Measurements from ENCODE around the gene ADGRF5.

The ADGRF5 gene

GRCh38 chr6:46947497-46947896 is 25.8 kb upstream of the ADGRF5 start:
- DNase-seq (ENCODE audit: low spot score): no peak
- no peak for TF ChIP-seq CTCF (IDR thresholded peaks at IDR 0.05; ENCODE audit: extremely low read depth, missing control alignments)

- DNase-seq (ENCODE audit: low spot score): no peak
- no peak for TF ChIP-seq CTCF (IDR thresholded peaks at IDR 0.05; ENCODE audit: extremely low read depth, missing control alignments)
These were observed 18.9 kb upstream of the ADGRF5 start for GRCh38 chr6:46940433-46941226.

- no peak for TF ChIP-seq CTCF (IDR thresholded peaks at IDR 0.05; ENCODE audit: extremely low read depth, missing control alignments)
- no peak for DNase-seq (ENCODE audit: low spot score)
These were observed 15.9 kb upstream of the ADGRF5 start for GRCh38 chr6:46937642-46938041.

- TF ChIP-seq CTCF (IDR thresholded peaks at IDR 0.05; ENCODE audit: extremely low read depth, missing control alignments): no peak
- DNase-seq (ENCODE audit: low spot score): no peak
These were observed 13.9 kb upstream of the ADGRF5 start for GRCh38 chr6:46935687-46936086.

- DNase-seq (ENCODE audit: low spot score): no peak
These were observed 12.0 kb upstream of the ADGRF5 start for GRCh38 chr6:46933751-46934150.

GRCh38 chr6:46932526-46933319 is 11.0 kb upstream of the ADGRF5 start:
- DNase-seq (ENCODE audit: low spot score): no peak
- TF ChIP-seq CTCF (IDR thresholded peaks at IDR 0.05; ENCODE audit: extremely low read depth, missing control alignments): no peak

More at GRCh38 chr6:46933751-46934150, 12.0 kb upstream of the ADGRF5 start:
- no peak for TF ChIP-seq CTCF (IDR thresholded peaks at IDR 0.05; ENCODE audit: extremely low read depth, missing control alignments)

GRCh38 chr6:46931416-46931815 is 9.7 kb upstream of the ADGRF5 start:
- no peak for TF ChIP-seq CTCF (IDR thresholded peaks at IDR 0.05; ENCODE audit: extremely low read depth, missing control alignments)
- no peak for DNase-seq (ENCODE audit: low spot score)

Data from GM20000 (cell line).